Measurements from ENCODE around the gene CHST12.

- TF ChIP-seq CTCF (IDR thresholded peaks at IDR 0.05; ENCODE audit: poor library complexity): no peak
- no peak for TF ChIP-seq EZH2 (IDR thresholded peaks at IDR 0.05; ENCODE audit: borderline replicate concordance)
- no peak for TF ChIP-seq EZH2phosphoT487 (IDR thresholded peaks at IDR 0.05; ENCODE audit: low read depth, severe bottlenecking, unreplicated experiment)
Observed at GRCh38 chr7:2405601-2406345, 2.4 kb downstream of the CHST12 start.

Data from hepatocyte (in vitro differentiated cells).